ENCODE measurements around the gene ACTN4.

DNA sequence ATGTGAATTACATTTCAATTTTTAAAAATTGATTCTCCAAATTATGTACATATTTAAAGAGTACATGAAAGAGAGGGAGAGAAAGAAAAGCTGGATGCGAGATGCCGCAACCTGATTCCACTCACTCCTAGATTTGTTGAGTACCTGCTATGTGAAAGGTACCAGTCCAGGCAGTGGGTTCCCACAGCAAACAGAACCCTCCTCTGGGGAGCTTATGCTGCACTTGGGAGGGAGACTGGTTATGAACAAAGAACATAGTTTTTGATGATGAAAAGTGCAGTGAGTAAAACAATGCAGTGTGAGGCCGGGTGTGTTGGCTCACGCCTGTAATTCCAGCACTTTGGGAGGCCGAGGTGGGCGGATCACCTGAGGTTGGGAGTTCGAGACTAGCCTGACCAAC, 43.4 kb downstream of the ACTN4 start:
- TF ChIP-seq, protein P1, sequence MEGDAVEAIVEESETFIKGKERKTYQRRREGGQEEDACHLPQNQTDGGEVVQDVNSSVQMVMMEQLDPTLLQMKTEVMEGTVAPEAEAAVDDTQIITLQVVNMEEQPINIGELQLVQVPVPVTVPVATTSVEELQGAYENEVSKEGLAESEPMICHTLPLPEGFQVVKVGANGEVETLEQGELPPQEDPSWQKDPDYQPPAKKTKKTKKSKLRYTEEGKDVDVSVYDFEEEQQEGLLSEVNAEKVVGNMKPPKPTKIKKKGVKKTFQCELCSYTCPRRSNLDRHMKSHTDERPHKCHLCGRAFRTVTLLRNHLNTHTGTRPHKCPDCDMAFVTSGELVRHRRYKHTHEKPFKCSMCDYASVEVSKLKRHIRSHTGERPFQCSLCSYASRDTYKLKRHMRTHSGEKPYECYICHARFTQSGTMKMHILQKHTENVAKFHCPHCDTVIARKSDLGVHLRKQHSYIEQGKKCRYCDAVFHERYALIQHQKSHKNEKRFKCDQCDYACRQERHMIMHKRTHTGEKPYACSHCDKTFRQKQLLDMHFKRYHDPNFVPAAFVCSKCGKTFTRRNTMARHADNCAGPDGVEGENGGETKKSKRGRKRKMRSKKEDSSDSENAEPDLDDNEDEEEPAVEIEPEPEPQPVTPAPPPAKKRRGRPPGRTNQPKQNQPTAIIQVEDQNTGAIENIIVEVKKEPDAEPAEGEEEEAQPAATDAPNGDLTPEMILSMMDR (IDR thresholded peaks at IDR 0.05), result no peak
- no peak for TF ChIP-seq ZFX (IDR thresholded peaks at IDR 0.05; ENCODE audit: borderline replicate concordance)
